ENCODE data around the gene PTPRT. TPM values are rescaled to one million over a fixed set of nuclear protein-coding genes. Genes with fewer than 3 reads are reported as not detected.

The PTPRT gene
- total RNA-seq, 1 donor from 2014 or later = not detected

DNA sequence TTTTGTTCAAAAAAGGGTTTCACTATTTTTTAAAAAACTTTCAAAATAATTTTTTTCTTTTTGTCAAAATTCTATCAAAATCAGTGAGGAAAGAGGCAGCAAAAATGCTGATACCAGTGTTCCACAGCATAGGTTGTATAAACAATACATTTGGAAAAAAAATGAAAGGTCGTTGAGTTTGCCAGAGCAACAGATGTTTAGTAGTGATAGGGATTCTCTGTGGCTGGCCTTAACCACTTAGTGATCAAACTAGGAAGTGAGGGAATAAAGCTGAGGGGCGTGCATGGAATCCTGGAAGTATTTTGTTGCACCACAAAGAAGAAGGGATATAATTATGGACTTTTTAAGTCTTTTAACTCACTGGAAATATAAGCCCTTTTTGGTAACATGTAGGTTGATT, 1016.3 kb downstream of the PTPRT start:
- H3K27me3 Mint-ChIP-seq (ENCODE audit: low read depth) = no peaks in the 10 kb centered on the region
- no peak for DNase-seq (ENCODE audit: low spot score)
- H3K4me3 Mint-ChIP-seq (ENCODE audit: unreplicated experiment) = no peak overlapping the region
- peaks cover 9% of the 10 kb centered on the region for H3K9me3 Mint-ChIP-seq (ENCODE audit: low read depth)
- H3K27ac Mint-ChIP-seq (ENCODE audit: unreplicated experiment) = no peak overlapping the region
- H3K36me3 Mint-ChIP-seq (ENCODE audit: low read depth) = no peaks in the 10 kb centered on the region
- no peaks in the 10 kb centered on the region for H3K4me1 Mint-ChIP-seq (ENCODE audit: low read depth)
- TF ChIP-seq, protein P1, sequence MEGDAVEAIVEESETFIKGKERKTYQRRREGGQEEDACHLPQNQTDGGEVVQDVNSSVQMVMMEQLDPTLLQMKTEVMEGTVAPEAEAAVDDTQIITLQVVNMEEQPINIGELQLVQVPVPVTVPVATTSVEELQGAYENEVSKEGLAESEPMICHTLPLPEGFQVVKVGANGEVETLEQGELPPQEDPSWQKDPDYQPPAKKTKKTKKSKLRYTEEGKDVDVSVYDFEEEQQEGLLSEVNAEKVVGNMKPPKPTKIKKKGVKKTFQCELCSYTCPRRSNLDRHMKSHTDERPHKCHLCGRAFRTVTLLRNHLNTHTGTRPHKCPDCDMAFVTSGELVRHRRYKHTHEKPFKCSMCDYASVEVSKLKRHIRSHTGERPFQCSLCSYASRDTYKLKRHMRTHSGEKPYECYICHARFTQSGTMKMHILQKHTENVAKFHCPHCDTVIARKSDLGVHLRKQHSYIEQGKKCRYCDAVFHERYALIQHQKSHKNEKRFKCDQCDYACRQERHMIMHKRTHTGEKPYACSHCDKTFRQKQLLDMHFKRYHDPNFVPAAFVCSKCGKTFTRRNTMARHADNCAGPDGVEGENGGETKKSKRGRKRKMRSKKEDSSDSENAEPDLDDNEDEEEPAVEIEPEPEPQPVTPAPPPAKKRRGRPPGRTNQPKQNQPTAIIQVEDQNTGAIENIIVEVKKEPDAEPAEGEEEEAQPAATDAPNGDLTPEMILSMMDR (IDR thresholded peaks at IDR 0.05) = no peak

DNA sequence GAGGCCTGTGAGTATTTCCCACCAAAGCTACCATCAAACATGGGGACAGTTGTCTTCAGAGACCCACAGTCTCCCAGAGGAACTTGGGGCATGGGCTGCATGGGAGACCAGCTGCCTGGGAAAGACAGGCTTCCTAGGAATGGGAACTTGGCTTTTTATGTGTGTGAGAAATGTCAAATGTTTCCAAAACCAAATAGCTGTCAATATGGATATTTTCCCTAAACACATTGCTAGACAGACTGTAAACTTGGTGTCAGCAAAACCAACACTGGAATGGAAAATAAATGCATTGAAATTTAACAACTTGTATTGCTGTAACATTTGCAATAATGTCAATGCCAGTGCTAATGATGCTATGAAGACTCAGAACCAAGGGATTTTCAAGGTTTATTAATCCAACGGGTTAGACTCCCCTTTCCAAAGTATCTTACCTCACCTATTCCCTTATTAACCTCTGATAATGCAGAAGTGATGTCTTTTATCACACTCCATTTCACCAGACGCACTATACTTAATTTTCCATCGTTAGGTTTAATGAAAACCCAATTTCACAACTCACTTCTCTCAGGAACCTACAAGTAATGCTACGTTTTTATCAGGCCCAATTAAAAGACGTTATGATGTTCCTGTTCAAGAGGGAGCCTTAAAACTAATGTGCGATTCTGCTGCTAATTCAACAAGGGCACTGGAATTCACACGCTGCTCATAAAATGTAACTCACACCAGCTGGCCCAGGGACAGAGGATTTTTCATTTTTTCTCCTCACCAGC, 1025.4 kb downstream of the PTPRT start:
- H3K36me3 Mint-ChIP-seq (ENCODE audit: low read depth) = no peaks in the 10 kb centered on the region
- H3K27me3 Mint-ChIP-seq (ENCODE audit: low read depth) = no peaks in the 10 kb centered on the region
- no peak overlapping the region for H3K4me3 Mint-ChIP-seq (ENCODE audit: unreplicated experiment)
- H3K27ac Mint-ChIP-seq (ENCODE audit: unreplicated experiment) = no peak overlapping the region
- H3K4me1 Mint-ChIP-seq (ENCODE audit: low read depth) = no peaks in the 10 kb centered on the region
- TF ChIP-seq, protein P1 (IDR thresholded peaks at IDR 0.05) = no peak
- peaks cover 21% of the 10 kb centered on the region for H3K9me3 Mint-ChIP-seq (ENCODE audit: low read depth)
- no peak for DNase-seq (ENCODE audit: low spot score)

DNA sequence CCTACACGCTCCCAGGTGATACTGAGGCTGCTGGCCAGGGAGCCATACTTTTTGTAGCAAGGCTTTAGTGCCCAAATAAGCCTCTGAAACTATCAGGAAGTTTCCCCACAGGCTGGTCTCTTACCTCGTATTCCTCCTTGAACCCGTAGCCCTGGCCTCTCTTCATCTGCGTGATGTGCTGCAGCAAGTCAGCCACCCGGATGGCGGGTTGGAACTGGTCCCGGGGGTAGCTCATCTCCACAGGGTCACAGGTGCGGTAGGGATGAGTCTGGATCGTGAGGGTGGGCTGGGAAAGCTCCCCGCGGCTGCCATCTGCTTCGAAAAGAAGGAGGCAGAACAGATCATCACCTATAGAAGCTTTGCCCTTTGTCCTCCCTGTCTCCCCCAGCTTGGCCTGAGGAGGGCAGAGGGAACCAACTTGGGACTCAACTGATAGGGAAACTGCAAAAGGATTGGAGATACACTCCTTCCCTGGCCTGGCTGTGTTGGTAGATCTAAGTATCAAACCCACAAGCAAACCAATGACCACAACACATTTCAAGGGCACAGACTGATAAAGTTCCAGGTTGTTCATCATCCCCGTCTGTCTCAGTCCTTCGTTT, 1028.4 kb downstream of the PTPRT start:
- Mint-ChIP-seq H3K9me3 (ENCODE audit: low read depth) (peaks cover 13% of the 10 kb centered on the region), H3K27ac (ENCODE audit: unreplicated experiment) (no peak overlapping the region), H3K4me1 (ENCODE audit: low read depth) (no peaks in the 10 kb centered on the region), H3K4me3 (ENCODE audit: unreplicated experiment) (no peak overlapping the region), H3K36me3 (ENCODE audit: low read depth) (no peaks in the 10 kb centered on the region), H3K27me3 (ENCODE audit: low read depth) (no peaks in the 10 kb centered on the region)
- TF ChIP-seq, protein P1 (IDR thresholded peaks at IDR 0.05) = no peak
- no peak for DNase-seq (ENCODE audit: low spot score)

DNA sequence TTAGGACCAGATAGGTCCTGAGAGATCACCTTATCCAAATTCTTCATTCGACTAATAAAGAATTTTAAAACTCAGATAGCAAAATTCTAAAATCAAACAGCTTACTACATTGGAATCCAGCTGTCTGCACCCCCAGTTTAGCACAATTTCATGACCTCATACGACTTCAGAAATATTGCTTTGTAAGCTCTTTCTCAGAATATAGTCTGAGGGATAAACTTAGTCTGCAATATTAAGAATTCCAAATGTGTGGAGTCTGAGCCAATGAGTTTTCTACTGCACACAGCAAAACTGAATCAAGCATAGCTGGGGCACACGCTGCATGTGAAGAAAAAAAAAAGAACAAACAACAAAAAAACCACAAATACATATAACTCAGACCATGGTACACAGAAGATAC, 1029.9 kb downstream of the PTPRT start:
- Mint-ChIP-seq H3K27ac (ENCODE audit: unreplicated experiment) (no peak overlapping the region), H3K9me3 (ENCODE audit: low read depth) (peaks cover 10% of the 10 kb centered on the region), H3K4me1 (ENCODE audit: low read depth) (no peaks in the 10 kb centered on the region), H3K27me3 (ENCODE audit: low read depth) (no peaks in the 10 kb centered on the region), H3K36me3 (ENCODE audit: low read depth) (no peaks in the 10 kb centered on the region), H3K4me3 (ENCODE audit: unreplicated experiment) (no peak overlapping the region)
- TF ChIP-seq, protein P1 (IDR thresholded peaks at IDR 0.05) = no peak
- no peak for DNase-seq (ENCODE audit: low spot score)

DNA sequence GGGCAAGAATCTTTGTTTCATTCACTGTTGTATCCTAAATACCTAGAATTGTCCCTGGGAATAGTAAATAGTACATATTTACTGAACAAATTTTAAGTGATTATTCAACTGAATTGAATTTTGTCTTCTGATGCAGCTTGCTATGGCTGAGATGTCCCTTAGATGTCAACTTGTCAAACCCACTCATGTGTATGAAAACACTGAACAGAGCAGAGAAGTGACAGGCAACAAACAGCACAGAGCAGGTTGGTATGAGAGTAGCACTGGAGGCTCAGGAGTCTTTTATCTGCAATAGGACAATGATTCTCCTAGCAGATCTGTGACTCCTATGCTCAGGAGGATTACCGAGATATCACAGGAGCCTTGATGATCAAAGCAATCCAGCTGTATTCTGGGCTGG, 1031.4 kb downstream of the PTPRT start:
- Mint-ChIP-seq H3K4me3 (ENCODE audit: unreplicated experiment) (no peak overlapping the region), H3K36me3 (ENCODE audit: low read depth) (no peaks in the 10 kb centered on the region), H3K27me3 (ENCODE audit: low read depth) (no peaks in the 10 kb centered on the region), H3K27ac (ENCODE audit: unreplicated experiment) (no peak overlapping the region), H3K4me1 (ENCODE audit: low read depth) (no peaks in the 10 kb centered on the region), H3K9me3 (ENCODE audit: low read depth) (peaks cover 11% of the 10 kb centered on the region)
- TF ChIP-seq, protein P1 (IDR thresholded peaks at IDR 0.05) = no peak
- no peak for DNase-seq (ENCODE audit: low spot score)

All from chondrocyte (in vitro differentiated cells).